SK-N-SH (cell line): ENCODE measurements around the gene FCMR. TPM values are rescaled to one million over a fixed set of nuclear protein-coding genes. Genes with fewer than 3 reads are reported as not detected.

ENCODE experiments used
- CTCF ChIA-PET: fragments of 300-600, 350-600 bp; formaldehyde crosslinking; extraction: SDS; loops from one replicate; lab custom pipeline; 2021; lab: Yijun Ruan, JAX
- POLR2A ChIA-PET: fragments of 350-600 bp; sonication (Branson Sonifier 250); formaldehyde crosslinking; extraction: SDS; loops from one replicate; lab custom pipeline; 2020; ENCODE audit warnings: antibody characterized with exemption, inconsistent platforms; lab: Yijun Ruan, JAX
- DNase-seq: peaks from one replicate; pipeline ENCODE4 v3.0.0; 2012
- H2AFZ ChIP-seq: fragments of 200-600 bp; sonication (generic); 2 replicates; pipeline ENCODE4 v1.8.1; 2016; ENCODE audit warnings: antibody characterized with exemption, mild to moderate bottlenecking, low read depth
- H3F3A ChIP-seq: fragments of 200-600 bp; sonication (generic); replicated peaks from 2 replicates; pipeline ENCODE3; 2016; ENCODE audit warnings: antibody characterized with exemption, mild to moderate bottlenecking; ENCODE audit not compliant: insufficient read depth
- H3K27ac ChIP-seq, 2 experiments: fragments of 200-500 bp in 1 of 2; fragments of 200-600 bp in 1 of 2; sonication (Bioruptor generic) in 1 of 2; sonication (generic), shearing (Covaris generic) in 1 of 2; 2 replicates each; pipeline versions ENCODE4 v1.5.1 to v1.6.1; 2014 to 2016; ENCODE audit warnings: low read depth in 2 of 2, inconsistent platforms in 1 of 2, low read length in 1 of 2, mild to moderate bottlenecking in 1 of 2, mixed read lengths in 1 of 2
- H3K27me3 ChIP-seq: fragments of 200-600 bp; sonication (generic), shearing (Covaris generic); 2 replicates; pipeline ENCODE4 v1.6.1; 2016; ENCODE audit warnings: mixed run types; ENCODE audit not compliant: insufficient read depth
- H3K36me3 ChIP-seq, 2 experiments: fragments of 200-500 bp in 1 of 2; fragments of 200-600 bp in 1 of 2; sonication (Bioruptor generic) in 1 of 2; sonication (generic) in 1 of 2; replicated peaks in 1 of 2; 2 replicates each; pipeline versions ENCODE3 to v1.5.1; 2014 to 2016; ENCODE audit warnings: low read length in 1 of 2, mild to moderate bottlenecking in 1 of 2; ENCODE audit not compliant: insufficient read depth in 2 of 2, control insufficient read depth in 1 of 2
- H3K4me1 ChIP-seq, 2 experiments: fragments of 200-500 bp in 1 of 2; fragments of 200-600 bp in 1 of 2; sonication (Bioruptor generic) in 1 of 2; sonication (generic), shearing (Covaris generic) in 1 of 2; 2 replicates each; pipeline versions ENCODE4 v1.5.1 to v1.6.1; 2014 to 2016; ENCODE audit warnings: low read depth in 1 of 2, low read length in 1 of 2, mixed run types in 1 of 2; ENCODE audit not compliant: insufficient read depth in 2 of 2, control insufficient read depth in 1 of 2
- H3K4me2 ChIP-seq: fragments of 200-600 bp; sonication (generic), shearing (Covaris generic); 2 replicates; pipeline ENCODE4 v1.6.1; 2017; ENCODE audit warnings: mixed run types
- H3K4me3 ChIP-seq, 2 experiments: fragments of 200-500 bp in 1 of 2; fragments of 200-600 bp in 1 of 2; sonication (Bioruptor generic) in 1 of 2; sonication (generic), shearing (Covaris generic) in 1 of 2; 2 replicates each; pipeline versions ENCODE4 v1.5.1 to v1.8.1; 2014 to 2016; ENCODE audit warnings: low read depth in 2 of 2, inconsistent platforms in 1 of 2, low read length in 1 of 2, mild to moderate bottlenecking in 1 of 2, mixed read lengths in 1 of 2, moderate library complexity in 1 of 2
- H3K79me2 ChIP-seq: fragments of 200-600 bp; sonication (generic); 2 replicates; pipeline ENCODE4 v1.8.1; 2017; ENCODE audit warnings: mild to moderate bottlenecking; ENCODE audit not compliant: insufficient read depth
- H3K9ac ChIP-seq: fragments of 200-600 bp; sonication (generic); 2 replicates; pipeline ENCODE4 v1.6.1; 2017; ENCODE audit warnings: mixed run types
- H3K9me2 ChIP-seq: fragments of 200-600 bp; sonication (generic); 2 replicates; pipeline ENCODE4 v1.6.1; 2017; ENCODE audit warnings: mixed run types
- H3K9me3 ChIP-seq: fragments of 200-600 bp; sonication (generic); 2 replicates; pipeline ENCODE4 v1.6.1; 2017; ENCODE audit warnings: mixed run types, mild to moderate bottlenecking, moderate library complexity
- H4K20me1 ChIP-seq: fragments of 200-600 bp; sonication (generic); 2 replicates; pipeline ENCODE4 v1.6.1; 2017; ENCODE audit warnings: mild to moderate bottlenecking, mixed run types; ENCODE audit not compliant: insufficient read depth
- CHD2 ChIP-seq: fragments of 150-350 bp; IDR thresholded peaks from 2 replicates; pipeline ENCODE4 v1.6.1; 2018; ENCODE audit warnings: low read length; ENCODE audit not compliant: partially characterized antibody
- EP300 ChIP-seq, 2 experiments: IDR thresholded peaks; 2 replicates each; pipeline versions ENCODE4 v1.4.0 to v1.6.1; 2012; ENCODE audit warnings: borderline replicate concordance in 1 of 2, low read depth in 1 of 2, low read length in 1 of 2
- EZH2phosphoT487 ChIP-seq: fragments of 200-600 bp; sonication (generic); IDR thresholded peaks from 2 replicates; pipeline ENCODE4 v1.6.1; 2017; ENCODE audit warnings: low read depth, mixed run types, mild to moderate bottlenecking, antibody characterized with exemption, moderate library complexity, borderline replicate concordance
- GABPA ChIP-seq: IDR thresholded peaks from 2 replicates; pipeline ENCODE4 v1.4.0; 2012; ENCODE audit warnings: low read depth, mild to moderate bottlenecking
- MAX ChIP-seq: IDR thresholded peaks from 2 replicates; pipeline ENCODE4 v1.4.0; 2012; ENCODE audit warnings: low read depth
- MXI1 ChIP-seq: IDR thresholded peaks from 2 replicates; pipeline ENCODE4 v1.6.1; 2012; ENCODE audit warnings: mild to moderate bottlenecking, low read depth, low read length, improper control_type of control experiment
- NRF1 ChIP-seq: IDR thresholded peaks from 2 replicates; pipeline ENCODE4 v1.6.1; 2012; ENCODE audit warnings: low read depth, mild to moderate bottlenecking, low read length
- RFX5 ChIP-seq: IDR thresholded peaks from 2 replicates; pipeline ENCODE4 v1.6.1; 2012; ENCODE audit warnings: mild to moderate bottlenecking, improper control_type of control experiment, low read length
- RXRA ChIP-seq: IDR thresholded peaks from 2 replicates; pipeline ENCODE4 v1.4.0; 2012; ENCODE audit warnings: low read depth, mild to moderate bottlenecking, borderline replicate concordance
- WGBS: methylation state at CpG from one replicate; pipeline ENCODE4 v1.1.6; 2017; ENCODE audit warnings: low lambda C conversion rate; 5-methylcytosine and 5-hydroxymethylcytosine counted together
- polyA plus RNA-seq, 3 experiments: library from polyadenylated mRNA; depleted of rRNA; stranded (reverse); fragments of >200 nt; gene quantifications; 2 replicates each; pipeline ENCODE4 v1.2.3, GENCODE V29; 2012
- TF ChIP-seq, protein P1 (sequence below): IDR thresholded peaks from 2 replicates; pipeline ENCODE4; 2012
- TF ChIP-seq, protein P2 (sequence below): IDR thresholded peaks from 2 replicates; pipeline ENCODE4 v1.6.1; 2012; ENCODE audit warnings: mild to moderate bottlenecking, low read depth, low read length, moderate library complexity
- TF ChIP-seq, protein P3 (sequence below): fragments of 200-600 bp; sonication (generic); IDR thresholded peaks from 2 replicates; pipeline ENCODE4 v1.6.1; 2017; ENCODE audit warnings: antibody characterized with exemption, mild to moderate bottlenecking, moderate library complexity

The FCMR gene
- polyA plus RNA-seq, 1 of the 3 experiments (the other 2 are of a cell fraction), result 0.15 TPM

DNA sequence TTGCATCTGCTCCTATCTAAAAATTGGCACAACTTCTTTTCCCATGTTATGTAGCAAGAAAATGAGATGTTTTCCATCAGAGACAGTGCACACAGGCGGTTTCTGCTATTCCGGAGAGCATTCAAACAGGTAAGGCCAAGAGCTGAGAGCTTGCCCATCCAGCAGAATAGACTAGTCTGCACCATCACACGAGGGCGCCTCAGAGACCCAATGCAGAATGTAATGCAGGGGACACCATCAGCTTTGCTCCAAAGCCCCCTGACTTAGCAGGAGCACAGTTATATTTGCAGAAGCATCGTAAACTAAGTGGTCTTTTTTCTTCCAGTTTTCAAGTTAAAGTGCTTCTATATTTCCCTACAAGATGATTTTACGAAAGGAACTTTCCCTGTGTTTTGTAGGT, 19.8 kb downstream of the FCMR start (continued):
- TF ChIP-seq, protein P1, sequence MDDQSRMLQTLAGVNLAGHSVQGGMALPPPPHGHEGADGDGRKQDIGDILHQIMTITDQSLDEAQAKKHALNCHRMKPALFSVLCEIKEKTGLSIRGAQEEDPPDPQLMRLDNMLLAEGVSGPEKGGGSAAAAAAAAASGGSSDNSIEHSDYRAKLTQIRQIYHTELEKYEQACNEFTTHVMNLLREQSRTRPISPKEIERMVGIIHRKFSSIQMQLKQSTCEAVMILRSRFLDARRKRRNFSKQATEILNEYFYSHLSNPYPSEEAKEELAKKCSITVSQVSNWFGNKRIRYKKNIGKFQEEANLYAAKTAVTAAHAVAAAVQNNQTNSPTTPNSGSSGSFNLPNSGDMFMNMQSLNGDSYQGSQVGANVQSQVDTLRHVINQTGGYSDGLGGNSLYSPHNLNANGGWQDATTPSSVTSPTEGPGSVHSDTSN, result no peak
- no peak for TF ChIP-seq EZH2phosphoT487
- TF ChIP-seq, protein P2, sequence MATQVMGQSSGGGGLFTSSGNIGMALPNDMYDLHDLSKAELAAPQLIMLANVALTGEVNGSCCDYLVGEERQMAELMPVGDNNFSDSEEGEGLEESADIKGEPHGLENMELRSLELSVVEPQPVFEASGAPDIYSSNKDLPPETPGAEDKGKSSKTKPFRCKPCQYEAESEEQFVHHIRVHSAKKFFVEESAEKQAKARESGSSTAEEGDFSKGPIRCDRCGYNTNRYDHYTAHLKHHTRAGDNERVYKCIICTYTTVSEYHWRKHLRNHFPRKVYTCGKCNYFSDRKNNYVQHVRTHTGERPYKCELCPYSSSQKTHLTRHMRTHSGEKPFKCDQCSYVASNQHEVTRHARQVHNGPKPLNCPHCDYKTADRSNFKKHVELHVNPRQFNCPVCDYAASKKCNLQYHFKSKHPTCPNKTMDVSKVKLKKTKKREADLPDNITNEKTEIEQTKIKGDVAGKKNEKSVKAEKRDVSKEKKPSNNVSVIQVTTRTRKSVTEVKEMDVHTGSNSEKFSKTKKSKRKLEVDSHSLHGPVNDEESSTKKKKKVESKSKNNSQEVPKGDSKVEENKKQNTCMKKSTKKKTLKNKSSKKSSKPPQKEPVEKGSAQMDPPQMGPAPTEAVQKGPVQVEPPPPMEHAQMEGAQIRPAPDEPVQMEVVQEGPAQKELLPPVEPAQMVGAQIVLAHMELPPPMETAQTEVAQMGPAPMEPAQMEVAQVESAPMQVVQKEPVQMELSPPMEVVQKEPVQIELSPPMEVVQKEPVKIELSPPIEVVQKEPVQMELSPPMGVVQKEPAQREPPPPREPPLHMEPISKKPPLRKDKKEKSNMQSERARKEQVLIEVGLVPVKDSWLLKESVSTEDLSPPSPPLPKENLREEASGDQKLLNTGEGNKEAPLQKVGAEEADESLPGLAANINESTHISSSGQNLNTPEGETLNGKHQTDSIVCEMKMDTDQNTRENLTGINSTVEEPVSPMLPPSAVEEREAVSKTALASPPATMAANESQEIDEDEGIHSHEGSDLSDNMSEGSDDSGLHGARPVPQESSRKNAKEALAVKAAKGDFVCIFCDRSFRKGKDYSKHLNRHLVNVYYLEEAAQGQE, result no peak
- TF ChIP-seq NRF1, result no peak
- no peak for TF ChIP-seq MXI1
- no peak for TF ChIP-seq RXRA

- H3K9me3 ChIP-seq, result no peaks in the 10 kb centered on the region
- H3K27ac ChIP-seq, result no peak overlapping the region
- no peaks in the 10 kb centered on the region for H4K20me1 ChIP-seq
- no peaks in the 10 kb centered on the region for H3K79me2 ChIP-seq
- H3K27me3 ChIP-seq, result no peaks in the 10 kb centered on the region
- H3K4me1 ChIP-seq, result no peaks in the 10 kb centered on the region
- no peak overlapping the region for H3K4me2 ChIP-seq
- H3K4me3 ChIP-seq, result no peak overlapping the region
- no peak for DNase-seq
- 72% methylated on average over 7 of the region's 7 CpGs for WGBS
- H3K36me3 ChIP-seq, result no peaks in the 10 kb centered on the region
- ChIA-PET CTCF (interaction anchor here (0.6 to 2.5 kb wide), 6 partner anchors 8 to 293 kb away, joined by 4 to 9 read pairs (median 4); no protein-coding TSS in a partner anchor), POLR2A (no interaction called here)
- H3K9me2 ChIP-seq, result no peaks in the 10 kb centered on the region
- H2AFZ ChIP-seq, result no peak overlapping the region
- no peaks in the 10 kb centered on the region for H3F3A ChIP-seq
- no peak overlapping the region for H3K9ac ChIP-seq
- TF ChIP-seq CHD2 (no peak), GABPA (no peak), RFX5 (no peak), MAX (no peak), EP300 (IDR thresholded peaks at IDR 0.05; ENCODE audit: borderline replicate concordance in 1 of 2, low read depth in 1 of 2, low read length in 1 of 2) (no peak)
- TF ChIP-seq, protein P3, sequence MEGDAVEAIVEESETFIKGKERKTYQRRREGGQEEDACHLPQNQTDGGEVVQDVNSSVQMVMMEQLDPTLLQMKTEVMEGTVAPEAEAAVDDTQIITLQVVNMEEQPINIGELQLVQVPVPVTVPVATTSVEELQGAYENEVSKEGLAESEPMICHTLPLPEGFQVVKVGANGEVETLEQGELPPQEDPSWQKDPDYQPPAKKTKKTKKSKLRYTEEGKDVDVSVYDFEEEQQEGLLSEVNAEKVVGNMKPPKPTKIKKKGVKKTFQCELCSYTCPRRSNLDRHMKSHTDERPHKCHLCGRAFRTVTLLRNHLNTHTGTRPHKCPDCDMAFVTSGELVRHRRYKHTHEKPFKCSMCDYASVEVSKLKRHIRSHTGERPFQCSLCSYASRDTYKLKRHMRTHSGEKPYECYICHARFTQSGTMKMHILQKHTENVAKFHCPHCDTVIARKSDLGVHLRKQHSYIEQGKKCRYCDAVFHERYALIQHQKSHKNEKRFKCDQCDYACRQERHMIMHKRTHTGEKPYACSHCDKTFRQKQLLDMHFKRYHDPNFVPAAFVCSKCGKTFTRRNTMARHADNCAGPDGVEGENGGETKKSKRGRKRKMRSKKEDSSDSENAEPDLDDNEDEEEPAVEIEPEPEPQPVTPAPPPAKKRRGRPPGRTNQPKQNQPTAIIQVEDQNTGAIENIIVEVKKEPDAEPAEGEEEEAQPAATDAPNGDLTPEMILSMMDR, result no peak
- TF ChIP-seq, protein P1, result no peak
Measured at GRCh38 chr1:206900149-206900548, 21.6 kb downstream of the FCMR start.
